HG02571 (cell line): ENCODE measurements around the gene TMA16.

Experiments used
- ATAC-seq: cut with Tn5 transposase; IDR thresholded peaks from one replicate; pipeline ENCODE4 v1.9.1; 2021; ENCODE audit warnings: mild to moderate bottlenecking, moderate library complexity; ENCODE audit not compliant: unreplicated experiment

TMA16 gene

GRCh38 chr4:163558539-163559044 is 64.1 kb downstream of the TMA16 start:
- ATAC-seq, result no peak

DNA sequence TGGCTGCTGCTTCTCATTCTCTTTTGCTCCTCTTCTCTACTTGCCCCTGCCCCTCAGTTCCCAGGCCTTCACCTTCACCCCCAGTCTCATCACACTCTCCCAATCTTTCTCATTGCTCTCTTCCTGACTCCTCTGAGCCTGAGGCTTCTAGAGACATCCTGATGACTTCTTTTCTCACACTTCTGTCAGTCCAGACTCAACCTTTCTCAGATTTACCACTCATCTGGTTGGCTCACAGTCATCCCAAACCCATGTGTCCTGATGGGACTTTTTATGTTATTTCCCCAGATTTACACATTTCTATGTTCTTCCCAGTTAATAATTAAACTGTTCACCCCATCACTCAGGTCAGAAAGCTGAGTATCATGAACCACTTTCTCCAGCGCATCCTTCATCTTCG is 68.0 kb downstream of the TMA16 start:
- peak; percentile 62 for ATAC-seq

DNA sequence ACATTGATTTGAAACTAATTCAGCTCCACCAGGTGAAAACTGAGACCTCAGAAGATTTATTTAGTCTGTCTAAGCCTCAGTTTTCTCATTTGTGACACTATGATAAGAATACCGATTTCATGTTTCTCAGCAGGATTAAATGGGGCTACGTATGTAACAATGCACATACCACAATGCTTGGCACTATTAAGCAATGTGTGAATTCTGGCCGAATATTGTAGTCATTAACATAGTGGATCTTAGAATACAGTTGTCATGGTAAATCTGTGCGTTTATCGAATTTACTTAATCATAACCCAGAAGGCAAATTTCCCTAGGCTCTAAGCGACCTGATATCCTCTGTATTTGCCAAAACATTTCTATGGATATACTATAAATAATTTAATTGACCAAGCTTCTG is 69.1 kb downstream of the TMA16 start:
- ATAC-seq, result no peak

DNA sequence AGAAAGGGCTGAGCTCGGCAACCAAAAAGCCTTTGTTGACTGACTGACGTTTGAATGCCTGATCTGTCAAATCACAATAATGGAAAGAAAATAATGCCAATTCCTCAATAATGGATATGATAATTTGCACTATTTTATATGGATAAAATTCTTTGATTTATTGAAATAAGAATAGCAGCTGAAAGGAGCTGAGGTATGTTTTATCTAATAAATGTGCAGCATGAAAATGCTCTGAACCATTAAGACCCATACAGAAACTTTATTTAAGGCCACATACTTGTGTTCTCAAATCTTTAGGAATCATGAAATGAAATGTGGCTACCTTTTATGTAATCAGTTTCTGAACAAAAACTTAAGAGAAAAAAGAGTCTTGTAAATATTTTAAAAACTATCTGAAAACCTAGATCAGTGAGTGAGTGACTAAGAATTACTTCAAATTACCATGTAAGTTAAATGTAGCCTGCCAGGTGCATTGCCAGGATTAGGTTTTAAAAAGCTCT is 69.8 kb downstream of the TMA16 start:
- no peak for ATAC-seq

DNA sequence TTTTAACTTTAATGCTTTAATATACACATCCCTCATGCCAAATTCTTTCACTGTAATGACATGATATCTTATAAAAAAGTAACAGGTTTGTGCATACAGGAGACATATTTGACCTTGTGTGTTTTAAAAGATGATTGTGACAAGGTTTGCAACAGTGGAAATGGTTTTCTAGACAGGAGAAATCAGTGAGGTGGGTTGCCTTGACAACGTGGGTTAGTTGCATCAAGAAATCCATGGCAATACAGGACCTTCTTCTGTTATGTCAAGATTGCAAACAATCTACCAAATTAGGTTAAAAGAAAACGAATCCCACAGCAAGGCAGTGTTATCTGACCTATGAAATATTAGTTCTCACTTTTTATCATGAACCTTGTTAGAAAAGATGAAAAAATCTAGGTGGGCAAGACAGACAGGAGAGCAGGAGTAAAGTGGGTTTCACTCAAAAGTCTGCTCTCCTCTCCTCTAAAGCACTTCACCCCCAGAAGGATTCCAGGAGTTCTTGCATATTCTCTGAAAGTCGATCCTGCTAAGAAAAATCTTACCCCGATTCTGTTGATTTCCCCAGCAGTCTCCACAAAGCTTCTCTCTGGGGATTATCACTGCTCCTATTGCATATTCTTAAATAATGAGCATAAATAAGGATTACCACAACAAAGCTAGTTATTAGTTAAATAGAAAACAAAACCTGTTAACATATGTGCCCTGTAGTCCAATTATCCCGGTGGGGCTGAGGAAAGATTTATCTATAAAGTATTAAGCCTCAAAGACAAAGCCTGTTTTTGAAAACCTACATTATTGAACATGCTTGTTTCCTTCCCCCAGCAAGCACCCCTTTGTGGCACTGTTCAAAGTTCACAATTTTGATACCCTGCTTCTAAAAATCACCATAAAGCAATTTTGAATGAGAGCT is 71.0 kb downstream of the TMA16 start:
- ATAC-seq, result no peak

GRCh38 chr4:163566257-163566796 is 71.8 kb downstream of the TMA16 start:
- ATAC-seq, result no peak

- no peak for ATAC-seq
Measured at GRCh38 chr4:163568843-163569242, 74.4 kb downstream of the TMA16 start.
